Panc1 (cell line): ENCODE measurements around the gene MMP15. TPM values are rescaled to one million over a fixed set of nuclear protein-coding genes. Genes with fewer than 3 reads are reported as not detected.

Experiments
- ATAC-seq: fragments of 200-7000 bp; cut with Tn5 transposase; 2 replicates; pipeline ENCODE4 v1.9.1; 2020; ENCODE audit warnings: mild to moderate bottlenecking, moderate library complexity
- BruUV-seq: library from RNA; stranded (reverse); fragments of 400-500 nt; replicated peaks from 2 replicates; lab custom pipeline; 2021; lab: Mats Ljungman, UMichigan
- CTCF ChIA-PET: fragments of 300-600 bp; sonication (Branson Sonifier 250); formaldehyde crosslinking; loops from one replicate; lab custom pipeline; 2022; ENCODE audit warnings: antibody characterized with exemption; lab: Charles Lee
- POLR2A ChIA-PET: fragments of 300-600 bp; sonication (Branson Sonifier 250); formaldehyde crosslinking; loops from one replicate; lab custom pipeline; 2022; ENCODE audit warnings: antibody characterized with exemption; lab: Charles Lee
- DNase-seq: peaks from one replicate; pipeline ENCODE4 v3.0.0-alpha.2; 2010; ENCODE audit warnings: low read depth, low spot score
- H3K27ac ChIP-seq: 2 replicates; pipeline ENCODE4 v1.5.1; 2011; ENCODE audit warnings: mild to moderate bottlenecking, low read length, inconsistent platforms
- H3K27me3 ChIP-seq: fragments of 200-500 bp; sonication (Bioruptor generic); 2 replicates; pipeline ENCODE4 v1.6.0; 2014; ENCODE audit warnings: low read length, inconsistent platforms; ENCODE audit not compliant: control insufficient read depth, insufficient read depth
- H3K36me3 ChIP-seq: fragments of 200-500 bp; sonication (Bioruptor generic); 2 replicates; pipeline ENCODE4 v1.5.1; 2014; ENCODE audit warnings: inconsistent platforms, mild to moderate bottlenecking, low read length, moderate library complexity; ENCODE audit not compliant: control insufficient read depth, insufficient read depth
- H3K4me1 ChIP-seq: 2 replicates; pipeline ENCODE4 v1.5.1; 2011; ENCODE audit warnings: inconsistent platforms, mild to moderate bottlenecking, low read length, moderate library complexity; ENCODE audit not compliant: control insufficient read depth, insufficient read depth
- H3K4me3 ChIP-seq, 2 experiments: 2 replicates each; pipeline ENCODE4 v1.5.1; 2011 to 2012; ENCODE audit warnings: low read depth in 2 of 2, low read length in 2 of 2, mild to moderate bottlenecking in 2 of 2, inconsistent platforms in 1 of 2, moderate library complexity in 1 of 2
- H3K9me3 ChIP-seq: fragments of 200-500 bp; sonication (Bioruptor generic); 2 replicates; pipeline ENCODE4 v1.5.1; 2014; ENCODE audit warnings: low read depth, mild to moderate bottlenecking, inconsistent platforms, low read length, moderate library complexity; ENCODE audit not compliant: control insufficient read depth, insufficient read depth
- CTCF ChIP-seq: fragments of 450-650 bp; IDR thresholded peaks from 2 replicates; pipeline ENCODE4 v1.5.1; 2017; ENCODE audit warnings: mild to moderate bottlenecking
- POLR2AphosphoS5 ChIP-seq: IDR thresholded peaks from 2 replicates; pipeline ENCODE4 v1.6.1; 2012; ENCODE audit warnings: mild to moderate bottlenecking, low read depth, low read length, moderate library complexity
- REST ChIP-seq, 2 experiments: IDR thresholded peaks; 2 replicates each; pipeline ENCODE4 v1.6.1; 2011 to 2012; ENCODE audit warnings: low read depth in 2 of 2, control low read depth in 1 of 2, low read length in 1 of 2, mild to moderate bottlenecking in 1 of 2, moderate library complexity in 1 of 2; ENCODE audit not compliant: insufficient read depth in 1 of 2
- SIN3A ChIP-seq: IDR thresholded peaks from 2 replicates; pipeline ENCODE4 v1.6.1; 2012; ENCODE audit warnings: low read depth, mild to moderate bottlenecking, low read length, moderate library complexity, borderline replicate concordance; ENCODE audit not compliant: insufficient read depth
- TCF7L2 ChIP-seq: IDR thresholded peaks from 2 replicates; pipeline ENCODE4 v1.6.1; 2011; ENCODE audit warnings: mild to moderate bottlenecking, low read depth, low read length, inconsistent platforms
- in situ Hi-C: cut with HindIII; loops from 2 replicates; pipeline ENCODE4 v1.10.0; 2016; ENCODE audit warnings: low sequenced_read_pairs, low pct_unique_long_range_greater_than_20kb
- intact Hi-C: fragments of 100-400 bp; cut with micrococcal nuclease; formaldehyde crosslinking; loops from one replicate; pipeline ENCODE4 v1.10.0; 2022; ENCODE audit not compliant: unreplicated experiment
- total RNA-seq: library from RNA; stranded (reverse); gene quantifications from one replicate; pipeline ENCODE4 v1.2.1, GENCODE V29; 2021; ENCODE audit not compliant: unreplicated experiment

The MMP15 gene
- total RNA-seq, 1 experiment from 2014 or later = 10.9 TPM

GRCh38 chr16:58020628-58021521 lies 4.7 kb upstream of the MMP15 start:
- peak; percentile 83 for TF ChIP-seq CTCF
- TF ChIP-seq TCF7L2 = no peak
- H3K27ac ChIP-seq = no peak overlapping the region
- ATAC-seq (peak; percentile 55; the same call in 1 of the 2 replicates), DNase-seq (no peak)
- H3K9me3 ChIP-seq = no peaks in the 10 kb centered on the region
- CTCF ChIA-PET = no interaction called here
- intact Hi-C loops (no loop called here), in situ Hi-C loops (loop anchor here (25.0 kb wide), 1 partner anchor 91 kb away; no protein-coding TSS in a partner anchor)
- H3K4me1 ChIP-seq = peaks cover 10% of the 10 kb centered on the region; the same call in 1 of the 2 replicates
- BruUV-seq = TSS peak; percentile 99
- H3K27me3 ChIP-seq = no peaks in the 10 kb centered on the region
- POLR2A ChIA-PET = interaction anchor here (0.6 kb wide), 1 partner anchor 97 kb away, joined by 3 read pairs; no protein-coding TSS in a partner anchor
- no peaks in the 10 kb centered on the region for H3K36me3 ChIP-seq
- H3K4me3 ChIP-seq = no peak overlapping the region

- H3K36me3 ChIP-seq = no peaks in the 10 kb centered on the region
- in situ Hi-C loops (loop anchor here (25.0 kb wide), 1 partner anchor 90 kb away; no protein-coding TSS in a partner anchor), intact Hi-C loops (no loop called here)
- no TSS peak for BruUV-seq
- H3K4me3 ChIP-seq = no peak overlapping the region
- DNase-seq (no peak), ATAC-seq (no peak)
- no peak for TF ChIP-seq CTCF
- no peak for TF ChIP-seq POLR2AphosphoS5
- TF ChIP-seq TCF7L2 = no peak
- no peak for TF ChIP-seq REST (IDR thresholded peaks at IDR 0.05; ENCODE audit: insufficient read depth in 1 of 2, low read depth in 2 of 2, low read length in 1 of 2)
- no peak for TF ChIP-seq SIN3A
- no peaks in the 10 kb centered on the region for H3K27me3 ChIP-seq
- no peaks in the 10 kb centered on the region for H3K9me3 ChIP-seq
- H3K27ac ChIP-seq = no peak overlapping the region
- H3K4me1 ChIP-seq = peaks cover 10% of the 10 kb centered on the region; the same call in 1 of the 2 replicates
- CTCF ChIA-PET = no interaction called here
- POLR2A ChIA-PET = interaction anchor here (0.6 kb wide), 1 partner anchor 96 kb away, joined by 3 read pairs; no protein-coding TSS in a partner anchor
These were observed 3.6 kb upstream of the MMP15 start for GRCh38 chr16:58021661-58022551.
